OCI-LY3 (cell line): ENCODE results near the gene C11orf65.
A peak's percentile ranks its signal among the peaks of the same experiment; 100 is the strongest.
"Not testable (repeated sequence)": the region's sequence is repeated elsewhere in the genome, so short reads cannot be mapped to it uniquely, and the experiment has no call there.

ENCODE experiments used
- H2AFZ ChIP-seq: fragments of 200-600, 300-600 bp; shearing (Covaris generic); 2 replicates; pipeline ENCODE4 v1.6.0; 2014; ENCODE audit warnings: antibody characterized with exemption, low read depth, low read length
- H3K27ac ChIP-seq: fragments of 200-600, 300-600 bp; sonication (generic); 2 replicates; pipeline ENCODE4 v1.5.1; 2014; ENCODE audit warnings: mild to moderate bottlenecking, low read length, moderate library complexity, mixed read lengths
- H3K27me3 ChIP-seq: fragments of 200-600, 300-600 bp; sonication (generic); 2 replicates; pipeline ENCODE4 v1.6.1; 2014; ENCODE audit warnings: low read depth, low read length, mixed read lengths
- H3K36me3 ChIP-seq: fragments of 200-600, 300-600 bp; sonication (generic); replicated peaks from 2 replicates; pipeline ENCODE3; 2014; ENCODE audit warnings: low read depth, low read length, mixed read lengths
- H3K4me1 ChIP-seq: fragments of 300-600, 200-600 bp; sonication (generic); 2 replicates; pipeline ENCODE4 v1.6.1; 2014; ENCODE audit warnings: low read length, mixed read lengths
- H3K4me2 ChIP-seq: fragments of 200-600, 300-600 bp; sonication (generic); 2 replicates; pipeline ENCODE4 v1.6.1; 2014; ENCODE audit warnings: low read length, mixed read lengths
- H3K4me3 ChIP-seq: fragments of 300-600, 200-600 bp; sonication (generic); 2 replicates; pipeline ENCODE4 v1.5.1; 2014; ENCODE audit warnings: antibody characterized with exemption, mild to moderate bottlenecking, low read length, moderate library complexity
- H3K79me2 ChIP-seq: fragments of 300-600, 200-600 bp; shearing (Covaris generic); 2 replicates; pipeline ENCODE4 v1.6.1; 2014; ENCODE audit warnings: mild to moderate bottlenecking, low read length, mixed read lengths
- H3K9ac ChIP-seq: fragments of 300-600, 200-600 bp; shearing (Covaris generic); 2 replicates; pipeline ENCODE4 v1.6.0; 2014; ENCODE audit warnings: mild to moderate bottlenecking, low read length, moderate library complexity
- H3K9me3 ChIP-seq: fragments of 200-600, 300-600 bp; shearing (Covaris generic); 2 replicates; pipeline ENCODE4 v1.6.1; 2014; ENCODE audit warnings: low read length, mixed read lengths; ENCODE audit not compliant: insufficient read depth
- H4K20me1 ChIP-seq: fragments of 200-600, 300-600 bp; sonication (generic); 2 replicates; pipeline ENCODE4 v1.6.1; 2016; ENCODE audit warnings: low read length, mixed read lengths; ENCODE audit not compliant: insufficient read depth
- CTCF ChIP-seq: fragments of 200-600, 300-600 bp; sonication (generic); IDR thresholded peaks from 2 replicates; pipeline ENCODE4 v1.5.1; 2014; ENCODE audit warnings: antibody characterized with exemption, low read length, low read depth
- EZH2phosphoT487 ChIP-seq: fragments of 200-600 bp; shearing (Covaris generic); IDR thresholded peaks from 2 replicates; pipeline ENCODE4 v1.6.1; 2018; ENCODE audit warnings: antibody characterized with exemption, mixed run types, low read depth

Gene C11orf65

GRCh38 chr11:108431370-108431769 is 36.0 kb downstream of the C11orf65 start:
- H3K27me3 ChIP-seq, result no peaks in the 10 kb centered on the region
- no peaks in the 10 kb centered on the region for H3K79me2 ChIP-seq
- H3K9ac ChIP-seq, result no peak overlapping the region
- TF ChIP-seq CTCF (no peak), EZH2phosphoT487 (no peak)
- H4K20me1 ChIP-seq, result no peaks in the 10 kb centered on the region
- H3K4me1 ChIP-seq, result no peaks in the 10 kb centered on the region
- H3K36me3 ChIP-seq, result no peaks in the 10 kb centered on the region
- H3K27ac ChIP-seq, result no peak overlapping the region
- no peak overlapping the region for H3K4me2 ChIP-seq
- H3K9me3 ChIP-seq, result no peaks in the 10 kb centered on the region
- H3K4me3 ChIP-seq, result no peak overlapping the region
- no peak overlapping the region for H2AFZ ChIP-seq

GRCh38 chr11:108417551-108417950 is 49.8 kb downstream of the C11orf65 start:
- H2AFZ ChIP-seq, H3K79me2 ChIP-seq, H3K9me3 ChIP-seq, H3K36me3 ChIP-seq, H3K4me3 ChIP-seq, H3K4me2 ChIP-seq, H4K20me1 ChIP-seq, H3K4me1 ChIP-seq, H3K9ac ChIP-seq, H3K27me3 ChIP-seq, H3K27ac ChIP-seq: not testable (repeated sequence)
- peak; percentile 35; the same call in 1 of the 2 replicates for TF ChIP-seq CTCF

- Histone ChIP-seq H3K4me2 (no peak overlapping the region), H3K4me1 (no peaks in the 10 kb centered on the region), H3K36me3 (no peaks in the 10 kb centered on the region), H2AFZ (no peak overlapping the region), H3K4me3 (no peak overlapping the region), H4K20me1 (no peaks in the 10 kb centered on the region), H3K27ac (no peak overlapping the region), H3K79me2 (no peaks in the 10 kb centered on the region), H3K9ac (no peak overlapping the region), H3K9me3 (no peaks in the 10 kb centered on the region), H3K27me3 (no peaks in the 10 kb centered on the region)
- no peak for TF ChIP-seq EZH2phosphoT487
- no peak for TF ChIP-seq CTCF
Measured at GRCh38 chr11:108414958-108415357, 52.4 kb downstream of the C11orf65 start.

GRCh38 chr11:108405706-108406105 is 61.6 kb downstream of the C11orf65 start:
- Histone ChIP-seq H3K4me3 (no peak overlapping the region), H3K9ac (no peak overlapping the region), H3K4me1 (no peaks in the 10 kb centered on the region), H4K20me1 (no peaks in the 10 kb centered on the region), H3K27ac (no peak overlapping the region), H2AFZ (no peak overlapping the region), H3K36me3 (no peaks in the 10 kb centered on the region), H3K27me3 (no peaks in the 10 kb centered on the region), H3K4me2 (no peak overlapping the region), H3K9me3 (no peaks in the 10 kb centered on the region), H3K79me2 (no peaks in the 10 kb centered on the region)
- no peak for TF ChIP-seq CTCF
- no peak for TF ChIP-seq EZH2phosphoT487
